Smooth muscle cell (in vitro differentiated cells): ENCODE measurements around the gene PAWR. TPM values are rescaled to one million over a fixed set of nuclear protein-coding genes. Genes with fewer than 3 reads are reported as not detected.

Experiments used
- DNase-seq: peaks from one replicate; lab custom pipeline; 2025; ENCODE audit not compliant: unreplicated experiment; lab: John Stamatoyannopoulos, UW
- H2AFZ ChIP-seq: fragments of 200-600 bp; sonication (generic); 2 replicates; pipeline ENCODE4 v1.6.0; 2016; ENCODE audit warnings: antibody characterized with exemption, low read depth, mild to moderate bottlenecking
- H3F3A ChIP-seq: fragments of 200-600 bp; sonication (generic); 2 replicates; pipeline ENCODE4 v1.6.0; 2017; ENCODE audit warnings: antibody characterized with exemption, low read depth
- H3K27ac ChIP-seq: fragments of 200-600 bp; sonication (generic); 2 replicates; pipeline ENCODE4 v1.5.1; 2016; ENCODE audit warnings: low read depth, mild to moderate bottlenecking
- H3K27me3 ChIP-seq: fragments of 200-600 bp; sonication (generic); 2 replicates; pipeline ENCODE4 v1.6.1; 2016; ENCODE audit warnings: low read depth, mild to moderate bottlenecking
- H3K36me3 ChIP-seq: fragments of 200-600 bp; sonication (generic); 2 replicates; pipeline ENCODE4 v1.5.1; 2016; ENCODE audit warnings: low read depth
- H3K4me1 ChIP-seq: fragments of 200-600 bp; sonication (generic); 2 replicates; pipeline ENCODE4 v1.5.1; 2016; ENCODE audit warnings: low read depth
- H3K4me2 ChIP-seq: fragments of 200-600 bp; sonication (generic); 2 replicates; pipeline ENCODE4 v1.6.0; 2016; ENCODE audit warnings: mild to moderate bottlenecking
- H3K4me3 ChIP-seq: fragments of 200-600 bp; sonication (generic); 2 replicates; pipeline ENCODE4 v1.5.1; 2016; ENCODE audit warnings: mild to moderate bottlenecking
- H3K79me2 ChIP-seq: fragments of 200-600 bp; sonication (generic); 2 replicates; pipeline ENCODE4 v1.6.0; 2016; ENCODE audit warnings: low read depth, mild to moderate bottlenecking
- H3K9ac ChIP-seq: fragments of 200-600 bp; sonication (generic); 2 replicates; pipeline ENCODE4 v1.6.0; 2016; ENCODE audit warnings: low read depth
- H3K9me3 ChIP-seq: fragments of 200-600 bp; sonication (generic); replicated peaks from 2 replicates; pipeline ENCODE4 v1.5.1; 2016; ENCODE audit warnings: low read depth
- H4K20me1 ChIP-seq: fragments of 200-600 bp; sonication (generic); 2 replicates; pipeline ENCODE4 v1.6.0; 2016; ENCODE audit warnings: low read depth
- CTCF ChIP-seq: fragments of 200-600 bp; sonication (generic); IDR thresholded peaks from 2 replicates; pipeline ENCODE4 v1.5.1; 2017; ENCODE audit warnings: borderline replicate concordance, mild to moderate bottlenecking, antibody characterized with exemption; ENCODE audit not compliant: insufficient read depth, poor library complexity, severe bottlenecking
- WGBS: methylation state at CpG from one replicate; pipeline ENCODE4 v1.1.7; 2016; ENCODE audit warnings: low lambda C conversion rate; 5-methylcytosine and 5-hydroxymethylcytosine counted together
- polyA plus RNA-seq: library from polyadenylated mRNA; unstranded; fragments of >200 nt; fragmentation: Nextera tagmentation; extraction: Ambion mirVana; gene quantifications from 2 replicates; pipeline ENCODE4 v1.2.1, GENCODE V29; 2016
- total RNA-seq: library from RNA; depleted of rRNA; stranded (reverse); fragments of >200 nt; gene quantifications from 2 replicates; pipeline ENCODE4 v1.2.3, GENCODE V29; 2014

PAWR gene
- total and polyA plus RNA-seq, 2 experiments from 2014 or later, result 33.1 to 45.4 TPM

- Histone ChIP-seq H4K20me1 (no peaks in the 10 kb centered on the region), H3K9me3 (no peaks in the 10 kb centered on the region), H3K9ac (no peak overlapping the region), H3K27me3 (no peaks in the 10 kb centered on the region), H3K79me2 (no peaks in the 10 kb centered on the region), H3K27ac (no peak overlapping the region), H3K36me3 (no peaks in the 10 kb centered on the region), H3K4me2 (no peak overlapping the region), H3K4me3 (no peak overlapping the region), H2AFZ (no peak overlapping the region), H3F3A (no peaks in the 10 kb centered on the region), H3K4me1 (no peaks in the 10 kb centered on the region)
- no peak for TF ChIP-seq CTCF
- DNase-seq, result no peak
- 96% methylated on average over 3 of the region's 3 CpGs for WGBS
Observed at GRCh38 chr12:79707830-79708229, 17.1 kb upstream of the PAWR start.

GRCh38 chr12:79706676-79707075 is 15.9 kb upstream of the PAWR start:
- Histone ChIP-seq H4K20me1 (no peaks in the 10 kb centered on the region), H2AFZ (no peak overlapping the region), H3K27me3 (no peaks in the 10 kb centered on the region), H3K9ac (no peak overlapping the region), H3K79me2 (no peaks in the 10 kb centered on the region), H3K4me3 (no peak overlapping the region), H3K9me3 (no peaks in the 10 kb centered on the region), H3K36me3 (no peaks in the 10 kb centered on the region), H3F3A (no peaks in the 10 kb centered on the region), H3K4me2 (no peak overlapping the region), H3K4me1 (no peaks in the 10 kb centered on the region), H3K27ac (no peak overlapping the region)
- DNase-seq, result no peak
- no peak for TF ChIP-seq CTCF
- WGBS, result 85% methylated on average over 3 of the region's 3 CpGs

- no peaks in the 10 kb centered on the region for H3K9me3 ChIP-seq
- no peaks in the 10 kb centered on the region for H3K79me2 ChIP-seq
- no peak for DNase-seq
- no peaks in the 10 kb centered on the region for H3K36me3 ChIP-seq
- no peaks in the 10 kb centered on the region for H3K4me1 ChIP-seq
- no peaks in the 10 kb centered on the region for H4K20me1 ChIP-seq
- no peak overlapping the region for H3K27ac ChIP-seq
- no peak overlapping the region for H3K4me3 ChIP-seq
- H3K27me3 ChIP-seq, result no peaks in the 10 kb centered on the region
- H2AFZ ChIP-seq, result no peak overlapping the region
- no peaks in the 10 kb centered on the region for H3F3A ChIP-seq
- no peak for TF ChIP-seq CTCF
- H3K4me2 ChIP-seq, result no peak overlapping the region
- no peak overlapping the region for H3K9ac ChIP-seq
Observed at GRCh38 chr12:79706156-79706555, 15.4 kb upstream of the PAWR start.

- WGBS, result 92% methylated on average over 3 of the region's 3 CpGs
- Histone ChIP-seq H3K27ac (no peak overlapping the region), H3F3A (no peaks in the 10 kb centered on the region), H3K4me2 (no peak overlapping the region), H3K4me3 (no peak overlapping the region), H3K9ac (no peak overlapping the region), H3K36me3 (no peaks in the 10 kb centered on the region), H3K9me3 (no peaks in the 10 kb centered on the region), H3K79me2 (no peaks in the 10 kb centered on the region), H4K20me1 (no peaks in the 10 kb centered on the region), H2AFZ (no peak overlapping the region), H3K27me3 (no peaks in the 10 kb centered on the region), H3K4me1 (no peaks in the 10 kb centered on the region)
- DNase-seq, result no peak
- no peak for TF ChIP-seq CTCF
Observed at GRCh38 chr12:79698966-79699365, 8.2 kb upstream of the PAWR start.
